Cardiac fibroblast (primary cell): ENCODE measurements around the gene USP4.
"Not testable (repeated sequence)": the region's sequence is repeated elsewhere in the genome, so short reads cannot be mapped to it uniquely, and the experiment has no call there.

Source experiments
- DNase-seq, 2 donors: peaks; one replicate each; pipeline versions ENCODE4 v3.0.0 to v3.0.0-alpha.2; 2010; ENCODE audit warnings: low read depth in 2 of 2
- H3K4me3 ChIP-seq, 2 donors: replicated peaks in 1 of 2; 1 replicate in 1 of 2; 2 replicates in 1 of 2; pipeline ENCODE4 v1.5.1; 2011; ENCODE audit warnings: low read depth in 2 of 2, low read length in 2 of 2, mild to moderate bottlenecking in 2 of 2, moderate library complexity in 1 of 2
- TF ChIP-seq, protein P1 (sequence below): IDR thresholded peaks from one replicate; pipeline ENCODE4 v1.5.1; 2011; ENCODE audit warnings: low read depth, mild to moderate bottlenecking, low read length, inconsistent platforms

USP4 gene

DNA sequence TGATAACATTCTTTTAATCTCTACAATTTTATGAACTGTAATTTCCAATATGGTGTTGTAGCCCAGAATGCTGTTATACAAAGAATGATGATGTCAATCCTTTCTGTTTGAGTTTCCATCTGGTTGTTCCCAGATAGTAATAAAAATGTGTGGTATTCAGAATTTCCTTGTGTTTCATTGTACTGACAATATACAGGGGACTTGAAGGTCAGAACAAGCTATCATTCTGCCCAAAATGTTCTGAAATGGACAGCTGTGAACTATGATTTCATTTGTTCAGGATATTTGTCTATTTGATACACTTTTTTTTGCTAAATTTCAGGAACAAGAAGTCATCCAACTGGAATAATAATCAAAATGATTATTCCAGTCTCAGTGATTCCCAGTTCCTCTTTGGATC lies 103.6 kb downstream of the USP4 start:
- TF ChIP-seq, protein P1, sequence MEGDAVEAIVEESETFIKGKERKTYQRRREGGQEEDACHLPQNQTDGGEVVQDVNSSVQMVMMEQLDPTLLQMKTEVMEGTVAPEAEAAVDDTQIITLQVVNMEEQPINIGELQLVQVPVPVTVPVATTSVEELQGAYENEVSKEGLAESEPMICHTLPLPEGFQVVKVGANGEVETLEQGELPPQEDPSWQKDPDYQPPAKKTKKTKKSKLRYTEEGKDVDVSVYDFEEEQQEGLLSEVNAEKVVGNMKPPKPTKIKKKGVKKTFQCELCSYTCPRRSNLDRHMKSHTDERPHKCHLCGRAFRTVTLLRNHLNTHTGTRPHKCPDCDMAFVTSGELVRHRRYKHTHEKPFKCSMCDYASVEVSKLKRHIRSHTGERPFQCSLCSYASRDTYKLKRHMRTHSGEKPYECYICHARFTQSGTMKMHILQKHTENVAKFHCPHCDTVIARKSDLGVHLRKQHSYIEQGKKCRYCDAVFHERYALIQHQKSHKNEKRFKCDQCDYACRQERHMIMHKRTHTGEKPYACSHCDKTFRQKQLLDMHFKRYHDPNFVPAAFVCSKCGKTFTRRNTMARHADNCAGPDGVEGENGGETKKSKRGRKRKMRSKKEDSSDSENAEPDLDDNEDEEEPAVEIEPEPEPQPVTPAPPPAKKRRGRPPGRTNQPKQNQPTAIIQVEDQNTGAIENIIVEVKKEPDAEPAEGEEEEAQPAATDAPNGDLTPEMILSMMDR = no peak
- no peak overlapping the region for H3K4me3 ChIP-seq
- no peak for DNase-seq

DNA sequence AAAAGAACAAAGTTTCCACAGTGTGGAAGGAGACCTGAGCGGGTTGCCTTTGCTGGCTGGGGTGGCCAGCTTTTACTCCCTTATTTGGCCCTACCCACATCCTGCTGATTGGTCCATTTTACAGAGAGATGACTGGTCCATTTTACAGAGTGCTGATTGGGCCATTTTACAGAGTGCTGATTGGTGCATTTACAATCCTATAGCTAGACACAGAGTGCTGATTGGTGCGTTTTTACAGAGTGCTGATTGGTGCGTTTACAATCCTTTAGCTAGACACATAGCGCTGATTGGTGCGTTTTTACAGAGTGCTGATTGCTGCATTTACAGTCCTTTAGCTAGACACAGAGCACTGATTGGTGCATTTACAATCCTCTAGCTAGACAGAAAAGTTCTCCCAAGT lies 111.0 kb downstream of the USP4 start:
- not testable (repeated sequence) for DNase-seq, H3K4me3 ChIP-seq
